SU-DHL-6 (cell line): ENCODE measurements around the gene ADGRB3.

ENCODE experiments used
- H2AFZ ChIP-seq: fragments of 200-600 bp; sonication (generic); 2 replicates; pipeline ENCODE4 v1.6.1; 2014; ENCODE audit warnings: low read depth, mild to moderate bottlenecking, moderate library complexity, mixed read lengths, antibody characterized with exemption, low read length; ENCODE audit not compliant: severe bottlenecking
- H3F3A ChIP-seq: fragments of 200-600 bp; shearing (Covaris generic); 2 replicates; pipeline ENCODE4 v1.6.0; 2016; ENCODE audit warnings: antibody characterized with exemption, mild to moderate bottlenecking; ENCODE audit not compliant: insufficient read depth
- H3K27ac ChIP-seq: fragments of 200-600 bp; sonication (generic); 2 replicates; pipeline ENCODE4 v1.5.1; 2016; ENCODE audit warnings: low read depth, mild to moderate bottlenecking, low read length, moderate library complexity, mixed read lengths
- H3K27me3 ChIP-seq: fragments of 200-600 bp; sonication (generic), shearing (Covaris generic); 2 replicates; pipeline ENCODE4 v1.6.0; 2014; ENCODE audit warnings: mild to moderate bottlenecking, low read length
- H3K36me3 ChIP-seq: fragments of 200-600 bp; sonication (generic); 2 replicates; pipeline ENCODE4 v1.6.1; 2014; ENCODE audit warnings: mild to moderate bottlenecking, low read length, mixed read lengths
- H3K4me2 ChIP-seq: fragments of 300-600, 200-600 bp; shearing (Covaris generic), sonication (generic); 2 replicates; pipeline ENCODE4 v1.6.0; 2014; ENCODE audit warnings: low read length, low read depth, mild to moderate bottlenecking; ENCODE audit not compliant: poor library complexity, severe bottlenecking
- H3K4me3 ChIP-seq: fragments of 200-600 bp; sonication (generic); 2 replicates; pipeline ENCODE4 v1.5.1; 2014; ENCODE audit warnings: antibody characterized with exemption, low read length, mild to moderate bottlenecking, mixed read lengths; ENCODE audit not compliant: insufficient read depth, poor library complexity, severe bottlenecking
- H3K79me2 ChIP-seq: fragments of 200-600 bp; sonication (generic); 2 replicates; pipeline ENCODE4 v1.6.1; 2014; ENCODE audit warnings: mild to moderate bottlenecking, low read length, moderate library complexity; ENCODE audit not compliant: insufficient read depth
- H3K9ac ChIP-seq: fragments of 200-600 bp; sonication (generic); 2 replicates; pipeline ENCODE4 v1.7.0; 2014; ENCODE audit warnings: mild to moderate bottlenecking, low read length
- H3K9me2 ChIP-seq: fragments of 200-600 bp; sonication (generic); replicated peaks from 2 replicates; pipeline ENCODE4 v1.6.1; 2014; ENCODE audit warnings: low read length; ENCODE audit not compliant: insufficient read depth
- H3K9me3 ChIP-seq: fragments of 200-600 bp; sonication (generic); 2 replicates; pipeline ENCODE4 v1.6.1; 2014; ENCODE audit warnings: low read length, mixed read lengths; ENCODE audit not compliant: insufficient read depth
- H4K20me1 ChIP-seq: fragments of 200-600 bp; sonication (generic); 2 replicates; pipeline ENCODE4 v1.6.1; 2014; ENCODE audit warnings: low read depth, mild to moderate bottlenecking, antibody characterized with exemption, low read length, moderate library complexity, mixed read lengths
- CTCF ChIP-seq: fragments of 200-600 bp; sonication (generic); IDR thresholded peaks from one replicate; pipeline ENCODE4 v1.5.1; 2017; ENCODE audit warnings: antibody characterized with exemption, mild to moderate bottlenecking, low read length, moderate library complexity; ENCODE audit not compliant: insufficient read depth, poor library complexity, severe bottlenecking
- EZH2phosphoT487 ChIP-seq: fragments of 200-600 bp; sonication (generic), shearing (Covaris generic); conservative IDR thresholded peaks from 2 replicates; pipeline ENCODE4 v1.6.1; 2018; ENCODE audit warnings: mild to moderate bottlenecking, antibody characterized with exemption, low read length, moderate library complexity, mixed read lengths

Gene ADGRB3

GRCh38 chr6:69340196-69340595, 705.1 kb downstream of the ADGRB3 start:
- Histone ChIP-seq H3F3A (no peaks in the 10 kb centered on the region), H3K27me3 (no peaks in the 10 kb centered on the region), H3K4me3 (no peak overlapping the region), H3K36me3 (no peaks in the 10 kb centered on the region), H2AFZ (no peak overlapping the region), H3K4me2 (no peak overlapping the region), H4K20me1 (no peaks in the 10 kb centered on the region), H3K9ac (no peak overlapping the region), H3K79me2 (no peaks in the 10 kb centered on the region), H3K9me3 (no peaks in the 10 kb centered on the region), H3K9me2 (no peaks in the 10 kb centered on the region), H3K27ac (no peak overlapping the region)
- TF ChIP-seq EZH2phosphoT487 (no peak), CTCF (no peak)

- TF ChIP-seq CTCF (no peak), EZH2phosphoT487 (no peak)
- H3K9ac ChIP-seq, result no peak overlapping the region
- H3K9me3 ChIP-seq, result no peaks in the 10 kb centered on the region
- H3F3A ChIP-seq, result no peaks in the 10 kb centered on the region
- no peaks in the 10 kb centered on the region for H3K79me2 ChIP-seq
- no peak overlapping the region for H3K27ac ChIP-seq
- H2AFZ ChIP-seq, result no peak overlapping the region
- no peaks in the 10 kb centered on the region for H3K27me3 ChIP-seq
- no peaks in the 10 kb centered on the region for H4K20me1 ChIP-seq
- no peaks in the 10 kb centered on the region for H3K9me2 ChIP-seq
- H3K36me3 ChIP-seq, result no peaks in the 10 kb centered on the region
- H3K4me3 ChIP-seq, result no peak overlapping the region
- no peak overlapping the region for H3K4me2 ChIP-seq
Observed at GRCh38 chr6:69343851-69344250, 708.8 kb downstream of the ADGRB3 start.

GRCh38 chr6:69349771-69350170, 714.7 kb downstream of the ADGRB3 start:
- H3K9me3 ChIP-seq, result no peaks in the 10 kb centered on the region
- H3K4me3 ChIP-seq, result no peak overlapping the region
- no peaks in the 10 kb centered on the region for H4K20me1 ChIP-seq
- no peak overlapping the region for H3K4me2 ChIP-seq
- H3K9me2 ChIP-seq, result no peaks in the 10 kb centered on the region
- no peak overlapping the region for H3K27ac ChIP-seq
- H3K27me3 ChIP-seq, result no peaks in the 10 kb centered on the region
- H2AFZ ChIP-seq, result no peak overlapping the region
- no peaks in the 10 kb centered on the region for H3K79me2 ChIP-seq
- no peak for TF ChIP-seq CTCF
- TF ChIP-seq EZH2phosphoT487, result no peak
- H3F3A ChIP-seq, result no peaks in the 10 kb centered on the region
- no peak overlapping the region for H3K9ac ChIP-seq
- H3K36me3 ChIP-seq, result no peaks in the 10 kb centered on the region

GRCh38 chr6:69362209-69362608, 727.1 kb downstream of the ADGRB3 start:
- H2AFZ ChIP-seq, result no peak overlapping the region
- no peak overlapping the region for H3K4me2 ChIP-seq
- H3K9ac ChIP-seq, result no peak overlapping the region
- no peaks in the 10 kb centered on the region for H3K79me2 ChIP-seq
- TF ChIP-seq EZH2phosphoT487, result no peak
- TF ChIP-seq CTCF, result no peak
- H3K27ac ChIP-seq, result no peak overlapping the region
- no peaks in the 10 kb centered on the region for H3K9me3 ChIP-seq
- H4K20me1 ChIP-seq, result no peaks in the 10 kb centered on the region
- H3K9me2 ChIP-seq, result no peaks in the 10 kb centered on the region
- no peaks in the 10 kb centered on the region for H3K36me3 ChIP-seq
- H3F3A ChIP-seq, result no peaks in the 10 kb centered on the region
- H3K4me3 ChIP-seq, result no peak overlapping the region
- H3K27me3 ChIP-seq, result no peaks in the 10 kb centered on the region
